ENCODE results near the gene CSTPP1. TPM values are rescaled to one million over a fixed set of nuclear protein-coding genes. Genes with fewer than 3 reads are reported as not detected.

The CSTPP1 gene
- polyA plus RNA-seq, 1 donor from 2014 or later, result 46.4 TPM

- Histone ChIP-seq H3K9me2 (ENCODE audit: insufficient read depth, low read length) (no peaks in the 10 kb centered on the region), H3K9ac (ENCODE audit: low read length) (no peak overlapping the region), H2AFZ (ENCODE audit: low read depth, low read length) (no peak overlapping the region), H3K4me2 (ENCODE audit: low read length) (no peak overlapping the region), H3K79me2 (replicated peaks; ENCODE audit: insufficient read depth, low read length) (no peaks in the 10 kb centered on the region), H3F3A (ENCODE audit: insufficient read depth, low read length, poor library complexity, severe bottlenecking) (no peaks in the 10 kb centered on the region), H3K9me3 (ENCODE audit: low read length) (no peaks in the 10 kb centered on the region), H3K4me3 (ENCODE audit: low read length) (no peak overlapping the region), H3K36me3 (ENCODE audit: insufficient read depth, low read length) (no peaks in the 10 kb centered on the region), H3K27me3 (ENCODE audit: insufficient read depth, low read depth, low read length) (no peaks in the 10 kb centered on the region), H4K20me1 (ENCODE audit: insufficient read depth) (no peaks in the 10 kb centered on the region), H3K27ac (ENCODE audit: low read length) (no peak overlapping the region)
- TF ChIP-seq POLR2AphosphoS5 (IDR thresholded peaks at IDR 0.05) (no peak), RAD21 (conservative IDR thresholded peaks at IDR 0.05) (no peak), TAF1 (IDR thresholded peaks at IDR 0.05; ENCODE audit: low read depth) (no peak), REST (IDR thresholded peaks at IDR 0.05; ENCODE audit: borderline replicate concordance) (no peak), EP300 (conservative IDR thresholded peaks at IDR 0.05; ENCODE audit: poor library complexity, severe bottlenecking) (no peak), SMC3 (conservative IDR thresholded peaks at IDR 0.05; ENCODE audit: poor library complexity) (no peak), MXI1 (conservative IDR thresholded peaks at IDR 0.05; ENCODE audit: poor library complexity, severe bottlenecking) (no peak), EZH2 (IDR thresholded peaks at IDR 0.05; ENCODE audit: borderline replicate concordance, insufficient read depth, low read length, poor library complexity, severe bottlenecking) (no peak)
- TF ChIP-seq, protein P1, sequence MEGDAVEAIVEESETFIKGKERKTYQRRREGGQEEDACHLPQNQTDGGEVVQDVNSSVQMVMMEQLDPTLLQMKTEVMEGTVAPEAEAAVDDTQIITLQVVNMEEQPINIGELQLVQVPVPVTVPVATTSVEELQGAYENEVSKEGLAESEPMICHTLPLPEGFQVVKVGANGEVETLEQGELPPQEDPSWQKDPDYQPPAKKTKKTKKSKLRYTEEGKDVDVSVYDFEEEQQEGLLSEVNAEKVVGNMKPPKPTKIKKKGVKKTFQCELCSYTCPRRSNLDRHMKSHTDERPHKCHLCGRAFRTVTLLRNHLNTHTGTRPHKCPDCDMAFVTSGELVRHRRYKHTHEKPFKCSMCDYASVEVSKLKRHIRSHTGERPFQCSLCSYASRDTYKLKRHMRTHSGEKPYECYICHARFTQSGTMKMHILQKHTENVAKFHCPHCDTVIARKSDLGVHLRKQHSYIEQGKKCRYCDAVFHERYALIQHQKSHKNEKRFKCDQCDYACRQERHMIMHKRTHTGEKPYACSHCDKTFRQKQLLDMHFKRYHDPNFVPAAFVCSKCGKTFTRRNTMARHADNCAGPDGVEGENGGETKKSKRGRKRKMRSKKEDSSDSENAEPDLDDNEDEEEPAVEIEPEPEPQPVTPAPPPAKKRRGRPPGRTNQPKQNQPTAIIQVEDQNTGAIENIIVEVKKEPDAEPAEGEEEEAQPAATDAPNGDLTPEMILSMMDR (IDR thresholded peaks at IDR 0.05; ENCODE audit: poor library complexity, severe bottlenecking), result no peak
Measured at GRCh38 chr11:46901156-46901555, 35.4 kb upstream of the CSTPP1 start.

GRCh38 chr11:46902694-46903093 is 33.9 kb upstream of the CSTPP1 start:
- Histone ChIP-seq H3K4me2 (ENCODE audit: low read length) (no peak overlapping the region), H3K9ac (ENCODE audit: low read length) (no peak overlapping the region), H4K20me1 (ENCODE audit: insufficient read depth) (no peaks in the 10 kb centered on the region), H3K36me3 (ENCODE audit: insufficient read depth, low read length) (no peaks in the 10 kb centered on the region), H3K9me3 (ENCODE audit: low read length) (no peaks in the 10 kb centered on the region), H3K4me3 (ENCODE audit: low read length) (no peak overlapping the region), H3K79me2 (replicated peaks; ENCODE audit: insufficient read depth, low read length) (no peaks in the 10 kb centered on the region), H3K27ac (ENCODE audit: low read length) (no peak overlapping the region), H3F3A (ENCODE audit: insufficient read depth, low read length, poor library complexity, severe bottlenecking) (no peaks in the 10 kb centered on the region), H3K9me2 (ENCODE audit: insufficient read depth, low read length) (no peaks in the 10 kb centered on the region), H2AFZ (ENCODE audit: low read depth, low read length) (no peak overlapping the region), H3K27me3 (ENCODE audit: insufficient read depth, low read depth, low read length) (no peaks in the 10 kb centered on the region)
- no peak for TF ChIP-seq MXI1 (conservative IDR thresholded peaks at IDR 0.05; ENCODE audit: poor library complexity, severe bottlenecking)
- TF ChIP-seq TAF1 (IDR thresholded peaks at IDR 0.05; ENCODE audit: low read depth), result no peak
- no peak for TF ChIP-seq RAD21 (conservative IDR thresholded peaks at IDR 0.05)
- TF ChIP-seq EP300 (conservative IDR thresholded peaks at IDR 0.05; ENCODE audit: poor library complexity, severe bottlenecking), result no peak
- TF ChIP-seq, protein P1 (IDR thresholded peaks at IDR 0.05; ENCODE audit: poor library complexity, severe bottlenecking), result no peak
- TF ChIP-seq REST (IDR thresholded peaks at IDR 0.05; ENCODE audit: borderline replicate concordance), result no peak
- TF ChIP-seq SMC3 (conservative IDR thresholded peaks at IDR 0.05; ENCODE audit: poor library complexity), result no peak
- no peak for TF ChIP-seq EZH2 (IDR thresholded peaks at IDR 0.05; ENCODE audit: borderline replicate concordance, insufficient read depth, low read length, poor library complexity, severe bottlenecking)
- no peak for TF ChIP-seq POLR2AphosphoS5 (IDR thresholded peaks at IDR 0.05)
